ENCODE results near the gene USP43.

Gene USP43

DNA sequence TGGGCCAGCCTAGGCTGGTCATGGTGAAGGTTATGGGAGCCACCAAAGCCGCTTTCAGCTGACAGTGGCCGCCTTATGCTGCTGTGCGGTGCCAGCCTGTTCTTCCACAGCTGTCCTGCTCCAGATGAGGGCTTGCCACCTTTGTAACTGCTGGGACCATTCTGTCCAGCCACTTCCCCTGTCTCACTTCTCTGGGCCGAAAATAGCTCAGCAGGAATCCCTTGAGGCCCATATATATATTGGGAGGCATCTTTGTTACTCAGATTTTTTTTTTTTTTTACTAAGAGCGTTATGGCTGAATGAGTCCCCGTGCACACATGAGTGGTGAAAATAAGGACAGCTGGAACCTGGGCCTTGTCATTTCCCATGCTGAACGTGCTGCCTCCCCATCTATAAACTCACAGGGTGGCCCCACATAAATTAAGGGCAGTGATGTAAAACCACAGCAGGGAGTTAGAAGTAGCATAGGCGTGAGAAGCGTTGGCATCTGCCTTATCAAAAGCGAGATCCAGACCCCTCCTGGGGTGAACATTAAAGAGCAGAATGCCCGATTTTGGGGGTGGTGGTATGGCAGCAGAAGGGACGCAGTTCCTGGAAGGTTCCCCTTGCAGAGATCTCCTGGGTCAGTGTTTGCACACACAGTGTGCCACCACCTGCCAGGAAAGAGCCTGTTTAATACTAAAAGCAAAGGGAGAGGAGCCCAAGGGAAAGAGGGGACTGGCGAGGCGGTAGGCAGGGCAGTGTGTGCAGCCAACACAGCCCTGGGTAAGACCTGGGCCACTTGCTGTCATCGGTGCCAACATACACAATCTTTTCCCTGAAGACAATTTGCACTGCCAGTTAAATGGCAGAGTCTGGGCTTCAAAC is 57.8 kb downstream of the USP43 start:
- Histone ChIP-seq H3K9me3 (ENCODE audit: control insufficient read depth, insufficient read depth, low read length) (no peaks in the 10 kb centered on the region), H3K36me3 (ENCODE audit: control insufficient read depth, insufficient read depth, low read length) (peaks cover 7% of the 10 kb centered on the region; the same call in 1 of the 2 replicates), H3K27ac (ENCODE audit: low read length) (no peak overlapping the region), H3K27me3 (ENCODE audit: control insufficient read depth, insufficient read depth, low read length) (no peaks in the 10 kb centered on the region), H3K4me3 (ENCODE audit: low read length) (no peak overlapping the region), H3K4me1 (ENCODE audit: control insufficient read depth, insufficient read depth, low read length) (no peaks in the 10 kb centered on the region)
- no peak for DNase-seq (ENCODE audit: low read depth, low spot score)
- no CpG with 5 or more reads among the region's 15 CpGs for WGBS (ENCODE audit: insufficient coverage, insufficient read length)

GRCh38 chr17:9703781-9704082 is 58.4 kb downstream of the USP43 start:
- H3K4me3 ChIP-seq (ENCODE audit: low read length), result no peak overlapping the region
- H3K27me3 ChIP-seq (ENCODE audit: control insufficient read depth, insufficient read depth, low read length), result no peaks in the 10 kb centered on the region
- peaks cover 7% of the 10 kb centered on the region; the same call in 1 of the 2 replicates for H3K36me3 ChIP-seq (ENCODE audit: control insufficient read depth, insufficient read depth, low read length)
- no peaks in the 10 kb centered on the region for H3K4me1 ChIP-seq (ENCODE audit: control insufficient read depth, insufficient read depth, low read length)
- no peaks in the 10 kb centered on the region for H3K9me3 ChIP-seq (ENCODE audit: control insufficient read depth, insufficient read depth, low read length)
- DNase-seq (ENCODE audit: low read depth, low spot score), result no peak
- no CpG with 5 or more reads among the region's 3 CpGs for WGBS (ENCODE audit: insufficient coverage, insufficient read length)
- no peak overlapping the region for H3K27ac ChIP-seq (ENCODE audit: low read length)

DNA sequence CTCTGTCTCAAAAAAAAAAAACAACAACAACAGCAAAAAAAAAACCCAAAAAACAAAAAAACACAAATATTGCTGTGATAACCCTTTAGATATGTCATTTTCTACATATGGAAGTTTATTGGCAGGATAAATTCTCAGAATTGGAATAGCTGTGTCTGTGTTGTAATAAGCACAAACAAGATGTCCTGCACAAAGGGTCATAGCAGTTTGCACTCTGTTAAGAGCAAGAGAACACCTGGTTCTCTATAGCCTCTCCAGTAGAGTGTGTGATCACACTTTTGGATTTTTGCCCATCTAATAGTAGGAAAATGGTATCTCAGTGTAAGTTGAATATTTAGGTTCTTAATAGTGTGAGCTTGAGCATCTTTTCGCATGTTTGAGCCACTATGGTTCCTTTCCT is 60.4 kb downstream of the USP43 start:
- no peaks in the 10 kb centered on the region for H3K9me3 ChIP-seq (ENCODE audit: control insufficient read depth, insufficient read depth, low read length)
- no peak overlapping the region for H3K27ac ChIP-seq (ENCODE audit: low read length)
- H3K36me3 ChIP-seq (ENCODE audit: control insufficient read depth, insufficient read depth, low read length), result peaks cover 10% of the 10 kb centered on the region; the same call in 1 of the 2 replicates
- H3K27me3 ChIP-seq (ENCODE audit: control insufficient read depth, insufficient read depth, low read length), result no peaks in the 10 kb centered on the region
- no peak overlapping the region for H3K4me3 ChIP-seq (ENCODE audit: low read length)
- no peaks in the 10 kb centered on the region for H3K4me1 ChIP-seq (ENCODE audit: control insufficient read depth, insufficient read depth, low read length)
- no CpG with 5 or more reads among the region's 1 CpG for WGBS (ENCODE audit: insufficient coverage, insufficient read length)
- no peak for DNase-seq (ENCODE audit: low read depth, low spot score)

DNA sequence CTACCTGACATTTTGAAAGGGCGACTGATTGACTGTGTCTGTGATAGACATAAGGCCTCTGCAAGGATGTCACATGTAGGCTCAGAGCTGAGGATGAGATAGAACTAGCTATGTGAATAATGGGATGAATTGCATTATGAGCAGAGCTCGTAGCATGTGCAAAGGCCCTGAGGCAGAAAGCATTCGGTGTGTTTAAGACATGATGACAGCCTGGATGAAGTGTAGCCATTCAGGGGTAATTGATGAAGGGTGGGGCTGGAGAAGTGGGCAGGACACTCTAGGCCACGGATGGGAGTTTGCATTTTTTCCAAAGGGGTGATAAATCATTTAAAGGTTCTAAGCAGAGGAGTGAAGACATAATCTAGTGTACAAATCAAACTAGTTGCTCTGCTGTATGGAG is 62.6 kb downstream of the USP43 start:
- H3K9me3 ChIP-seq (ENCODE audit: control insufficient read depth, insufficient read depth, low read length), result no peaks in the 10 kb centered on the region
- no peaks in the 10 kb centered on the region for H3K27me3 ChIP-seq (ENCODE audit: control insufficient read depth, insufficient read depth, low read length)
- no peaks in the 10 kb centered on the region; the same call in 1 of the 2 replicates for H3K4me1 ChIP-seq (ENCODE audit: control insufficient read depth, insufficient read depth, low read length)
- no peak for DNase-seq (ENCODE audit: low read depth, low spot score)
- no peak overlapping the region for H3K27ac ChIP-seq (ENCODE audit: low read length)
- no CpG with 5 or more reads among the region's 4 CpGs for WGBS (ENCODE audit: insufficient coverage, insufficient read length)
- 0 out of 2 replicates have a peak, but pooled peaks cover 3% of the 10 kb centered on the region for H3K36me3 ChIP-seq (ENCODE audit: control insufficient read depth, insufficient read depth, low read length)
- no peak overlapping the region for H3K4me3 ChIP-seq (ENCODE audit: low read length)

DNA sequence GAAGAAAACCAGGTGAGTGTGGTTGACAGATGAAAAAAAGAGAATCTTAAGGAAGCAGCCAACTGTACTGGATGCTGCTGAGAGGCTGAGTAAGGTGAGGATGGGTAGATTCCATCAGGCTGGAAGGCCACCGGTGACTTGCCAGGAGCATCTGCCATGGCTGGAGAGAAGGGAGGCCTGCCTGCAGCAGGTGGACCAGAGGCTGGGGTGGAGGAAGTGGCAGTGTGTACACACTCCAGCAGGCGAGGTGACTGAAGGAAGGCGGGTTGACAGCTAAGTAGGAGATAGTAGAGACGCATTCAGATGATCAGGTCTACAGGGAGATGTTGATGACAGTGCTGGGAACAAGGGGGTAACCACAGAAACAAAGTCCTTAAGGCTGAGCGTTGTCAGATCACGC is 69.5 kb downstream of the USP43 start:
- Histone ChIP-seq H3K36me3 (ENCODE audit: control insufficient read depth, insufficient read depth, low read length) (0 out of 2 replicates have a peak, but pooled peaks cover 2% of the 10 kb centered on the region), H3K9me3 (ENCODE audit: control insufficient read depth, insufficient read depth, low read length) (no peaks in the 10 kb centered on the region), H3K27me3 (ENCODE audit: control insufficient read depth, insufficient read depth, low read length) (no peaks in the 10 kb centered on the region), H3K4me1 (ENCODE audit: control insufficient read depth, insufficient read depth, low read length) (no peaks in the 10 kb centered on the region; the same call in 1 of the 2 replicates), H3K27ac (ENCODE audit: low read length) (no peak overlapping the region), H3K4me3 (ENCODE audit: low read length) (no peak overlapping the region)
- DNase-seq (ENCODE audit: low read depth, low spot score), result no peak
- WGBS (ENCODE audit: insufficient coverage, insufficient read length), result no CpG with 5 or more reads among the region's 6 CpGs

DNA sequence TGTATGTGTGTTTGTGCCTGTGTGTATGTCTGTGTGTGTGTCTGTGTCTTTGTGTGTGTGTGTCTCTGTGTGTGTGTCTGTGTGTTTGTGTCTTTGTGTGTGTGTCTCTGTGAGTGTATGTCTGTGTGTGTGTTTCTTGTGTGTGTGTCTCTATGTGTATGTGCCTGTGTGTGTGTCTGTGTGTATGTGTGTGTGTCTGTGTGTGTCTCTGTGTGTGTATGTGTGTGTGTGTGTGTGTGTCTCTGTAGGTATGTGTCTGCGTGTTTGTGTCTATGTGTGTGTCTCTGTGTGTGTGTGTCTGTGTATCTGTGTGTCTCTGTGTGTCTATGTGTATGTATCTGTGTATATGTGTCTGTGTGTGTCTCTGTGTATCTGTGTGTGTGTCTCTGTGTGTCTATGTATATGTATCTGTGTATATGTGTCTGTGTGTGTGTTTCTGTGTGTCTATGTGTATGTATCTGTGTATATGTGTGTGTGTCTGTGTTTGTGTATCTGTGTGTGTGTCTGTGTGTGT is 70.2 kb downstream of the USP43 start:
- Histone ChIP-seq H3K4me3 (ENCODE audit: low read length) (no peak overlapping the region), H3K36me3 (ENCODE audit: control insufficient read depth, insufficient read depth, low read length) (no peaks in the 10 kb centered on the region), H3K27ac (ENCODE audit: low read length) (no peak overlapping the region), H3K27me3 (ENCODE audit: control insufficient read depth, insufficient read depth, low read length) (no peaks in the 10 kb centered on the region), H3K4me1 (ENCODE audit: control insufficient read depth, insufficient read depth, low read length) (no peaks in the 10 kb centered on the region; the same call in 1 of the 2 replicates), H3K9me3 (ENCODE audit: control insufficient read depth, insufficient read depth, low read length) (no peaks in the 10 kb centered on the region)
- whole genome bisulfite sequencing (ENCODE audit: insufficient coverage, insufficient read length), result no CpG with 5 or more reads among the region's 1 CpG
- DNase-seq (ENCODE audit: low read depth, low spot score), result no peak

GRCh38 chr17:9725575-9725974 is 80.3 kb downstream of the USP43 start:
- DNase-seq (ENCODE audit: low read depth, low spot score), result no peak
- Histone ChIP-seq H3K4me3 (ENCODE audit: low read length) (no peak overlapping the region), H3K9me3 (ENCODE audit: control insufficient read depth, insufficient read depth, low read length) (no peaks in the 10 kb centered on the region), H3K36me3 (ENCODE audit: control insufficient read depth, insufficient read depth, low read length) (no peaks in the 10 kb centered on the region), H3K27ac (ENCODE audit: low read length) (no peak overlapping the region), H3K4me1 (ENCODE audit: control insufficient read depth, insufficient read depth, low read length) (no peaks in the 10 kb centered on the region), H3K27me3 (ENCODE audit: control insufficient read depth, insufficient read depth, low read length) (no peaks in the 10 kb centered on the region)
- WGBS (ENCODE audit: insufficient coverage, insufficient read length), result no CpG with 5 or more reads among the region's 9 CpGs

GRCh38 chr17:9726291-9726690 is 81.0 kb downstream of the USP43 start:
- DNase-seq (ENCODE audit: low read depth, low spot score), result no peak
- Histone ChIP-seq H3K9me3 (ENCODE audit: control insufficient read depth, insufficient read depth, low read length) (no peaks in the 10 kb centered on the region), H3K36me3 (ENCODE audit: control insufficient read depth, insufficient read depth, low read length) (no peaks in the 10 kb centered on the region), H3K27me3 (ENCODE audit: control insufficient read depth, insufficient read depth, low read length) (no peaks in the 10 kb centered on the region), H3K4me1 (ENCODE audit: control insufficient read depth, insufficient read depth, low read length) (no peaks in the 10 kb centered on the region), H3K4me3 (ENCODE audit: low read length) (no peak overlapping the region), H3K27ac (ENCODE audit: low read length) (no peak overlapping the region)
- WGBS (ENCODE audit: insufficient coverage, insufficient read length), result no CpG with 5 or more reads among the region's 6 CpGs

- no peak for DNase-seq (ENCODE audit: low read depth, low spot score)
- H3K27me3 ChIP-seq (ENCODE audit: control insufficient read depth, insufficient read depth, low read length), result no peaks in the 10 kb centered on the region
- no peak overlapping the region for H3K27ac ChIP-seq (ENCODE audit: low read length)
- no CpG with 5 or more reads among the region's 18 CpGs for WGBS (ENCODE audit: insufficient coverage, insufficient read length)
- H3K4me1 ChIP-seq (ENCODE audit: control insufficient read depth, insufficient read depth, low read length), result no peaks in the 10 kb centered on the region
- no peaks in the 10 kb centered on the region for H3K9me3 ChIP-seq (ENCODE audit: control insufficient read depth, insufficient read depth, low read length)
- no peaks in the 10 kb centered on the region for H3K36me3 ChIP-seq (ENCODE audit: control insufficient read depth, insufficient read depth, low read length)
- H3K4me3 ChIP-seq (ENCODE audit: low read length), result no peak overlapping the region
Measured at GRCh38 chr17:9728005-9728404, 82.7 kb downstream of the USP43 start.

DNA sequence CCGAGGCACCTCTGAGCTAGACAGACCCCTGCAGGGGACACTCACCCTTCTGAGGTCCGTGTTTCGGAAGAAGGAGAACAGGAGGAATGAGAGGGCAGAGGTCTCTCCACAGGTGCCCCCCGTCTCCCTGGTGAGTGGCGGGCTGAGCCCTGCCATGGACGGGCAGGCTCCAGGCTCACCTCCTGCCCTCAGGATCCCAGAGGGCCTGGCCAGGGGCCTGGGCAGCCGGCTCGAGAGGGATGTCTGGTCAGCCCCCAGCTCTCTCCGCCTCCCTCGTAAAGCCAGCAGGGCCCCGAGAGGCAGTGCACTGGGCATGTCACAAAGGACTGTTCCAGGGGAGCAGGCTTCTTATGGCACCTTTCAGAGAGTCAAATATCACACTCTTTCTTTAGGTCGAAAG is 83.2 kb downstream of the USP43 start:
- Histone ChIP-seq H3K9me3 (ENCODE audit: control insufficient read depth, insufficient read depth, low read length) (no peaks in the 10 kb centered on the region), H3K27ac (ENCODE audit: low read length) (no peak overlapping the region), H3K4me3 (ENCODE audit: low read length) (no peak overlapping the region), H3K36me3 (ENCODE audit: control insufficient read depth, insufficient read depth, low read length) (no peaks in the 10 kb centered on the region), H3K27me3 (ENCODE audit: control insufficient read depth, insufficient read depth, low read length) (no peaks in the 10 kb centered on the region), H3K4me1 (ENCODE audit: control insufficient read depth, insufficient read depth, low read length) (no peaks in the 10 kb centered on the region)
- DNase-seq (ENCODE audit: low read depth, low spot score), result no peak
- WGBS (ENCODE audit: insufficient coverage, insufficient read length), result no CpG with 5 or more reads among the region's 12 CpGs
